NCI-H526 treated with DMSO at 0.1 percent for 48 hours (cell line): ENCODE data around the gene KCNG2.

Experiments
- DNase-seq: peaks from one replicate; lab custom pipeline; 2025; lab: John Stamatoyannopoulos, UW

The KCNG2 gene

GRCh38 chr18:79943608-79944125, 145.9 kb downstream of the KCNG2 start:
- no peak for DNase-seq

- no peak for DNase-seq
These were observed 146.5 kb downstream of the KCNG2 start for GRCh38 chr18:79944126-79944731.

GRCh38 chr18:79944746-79945117, 147.0 kb downstream of the KCNG2 start:
- DNase-seq, result no peak

- no peak for DNase-seq
These were observed 147.6 kb downstream of the KCNG2 start for GRCh38 chr18:79945118-79946042.

- DNase-seq, result no peak
These were observed 149.5 kb downstream of the KCNG2 start for GRCh38 chr18:79947054-79947755.

GRCh38 chr18:79947881-79948610, 150.3 kb downstream of the KCNG2 start:
- no peak for DNase-seq

- no peak for DNase-seq
These were observed 151.1 kb downstream of the KCNG2 start for GRCh38 chr18:79948719-79949411.
